ENCODE measurements around the gene HCN3.
"Not testable (repeated sequence)": the region's sequence is repeated elsewhere in the genome, so short reads cannot be mapped to it uniquely, and the experiment has no call there.

The HCN3 gene

DNA sequence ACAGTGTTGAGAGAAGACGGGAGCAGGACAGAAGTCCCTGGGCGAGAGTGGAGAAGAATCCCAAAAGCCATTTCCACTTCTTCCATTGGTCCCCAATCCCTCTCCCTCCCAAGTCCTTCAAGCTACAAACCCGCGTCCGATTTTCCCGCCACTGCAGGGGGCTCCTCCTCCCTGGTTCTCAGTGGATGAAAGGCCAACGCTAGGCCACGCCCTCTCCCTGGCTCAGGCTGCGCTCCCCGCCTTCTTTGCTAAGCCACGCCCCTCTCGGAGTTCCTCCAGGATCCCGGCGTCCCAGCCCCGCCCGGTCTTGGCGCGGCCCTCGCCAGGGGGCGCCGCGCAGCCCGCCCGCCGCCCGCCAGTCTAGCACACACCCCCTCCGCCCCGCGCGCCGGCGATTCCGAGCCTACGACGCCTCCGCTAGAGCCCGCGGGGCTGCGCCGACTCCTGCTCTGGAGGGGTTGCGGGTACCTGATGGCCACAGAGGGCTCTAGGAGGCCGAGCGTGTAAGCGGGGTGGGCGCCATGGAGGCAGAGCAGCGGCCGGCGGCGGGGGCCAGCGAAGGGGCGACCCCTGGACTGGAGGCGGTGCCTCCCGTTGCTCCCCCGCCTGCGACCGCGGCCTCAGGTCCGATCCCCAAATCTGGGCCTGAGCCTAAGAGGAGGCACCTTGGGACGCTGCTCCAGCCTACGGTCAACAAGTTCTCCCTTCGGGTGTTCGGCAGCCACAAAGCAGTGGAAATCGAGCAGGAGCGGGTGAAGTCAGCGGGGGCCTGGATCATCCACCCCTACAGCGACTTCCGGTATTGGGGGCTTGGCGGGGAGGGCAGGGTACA is at the start of gene HCN3:
HCN3 (plus strand) TSS at position 394 of the 832 bp plus-strand sequence; CDS start at position 522, 128 bp downstream.
- DNase-seq: peak; percentile 94

DNA sequence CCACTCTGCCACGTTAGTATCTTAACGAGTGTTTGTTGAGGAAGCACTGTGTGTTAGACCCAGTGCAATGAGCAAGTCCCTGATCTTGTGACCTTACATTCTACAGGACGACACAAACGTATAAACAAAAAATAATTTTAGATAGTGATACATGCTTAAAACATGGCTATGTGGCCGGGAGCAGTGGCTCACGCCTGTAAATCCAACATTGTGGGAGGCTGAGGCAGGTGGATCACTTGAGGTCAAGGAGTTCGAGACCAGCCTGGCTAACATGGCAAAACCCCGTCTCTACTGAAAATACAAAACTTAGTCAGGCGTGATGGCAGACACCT is 49.2 kb upstream of the HCN3 start:
- DNase-seq: no peak

DNA sequence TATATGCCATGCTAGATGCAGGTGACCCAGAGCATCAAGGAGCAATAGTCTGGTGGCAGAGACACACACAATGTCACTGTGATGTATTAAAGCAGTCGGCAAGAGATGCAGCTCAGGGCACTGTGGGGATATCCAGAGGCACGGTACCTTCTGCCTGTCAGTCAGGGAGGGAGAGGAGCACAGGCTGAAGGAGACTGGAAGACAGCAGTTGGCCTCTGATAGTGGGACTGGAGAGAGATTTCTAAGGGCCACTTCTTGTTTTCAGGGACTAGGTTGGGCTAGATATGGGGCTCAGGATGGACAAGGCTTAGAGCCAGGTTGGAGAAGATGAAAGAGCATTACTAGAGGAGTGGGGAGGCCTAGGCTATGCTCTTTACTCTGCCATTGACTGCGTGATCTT is 46.0 kb upstream of the HCN3 start:
- not testable (repeated sequence) for DNase-seq

DNA sequence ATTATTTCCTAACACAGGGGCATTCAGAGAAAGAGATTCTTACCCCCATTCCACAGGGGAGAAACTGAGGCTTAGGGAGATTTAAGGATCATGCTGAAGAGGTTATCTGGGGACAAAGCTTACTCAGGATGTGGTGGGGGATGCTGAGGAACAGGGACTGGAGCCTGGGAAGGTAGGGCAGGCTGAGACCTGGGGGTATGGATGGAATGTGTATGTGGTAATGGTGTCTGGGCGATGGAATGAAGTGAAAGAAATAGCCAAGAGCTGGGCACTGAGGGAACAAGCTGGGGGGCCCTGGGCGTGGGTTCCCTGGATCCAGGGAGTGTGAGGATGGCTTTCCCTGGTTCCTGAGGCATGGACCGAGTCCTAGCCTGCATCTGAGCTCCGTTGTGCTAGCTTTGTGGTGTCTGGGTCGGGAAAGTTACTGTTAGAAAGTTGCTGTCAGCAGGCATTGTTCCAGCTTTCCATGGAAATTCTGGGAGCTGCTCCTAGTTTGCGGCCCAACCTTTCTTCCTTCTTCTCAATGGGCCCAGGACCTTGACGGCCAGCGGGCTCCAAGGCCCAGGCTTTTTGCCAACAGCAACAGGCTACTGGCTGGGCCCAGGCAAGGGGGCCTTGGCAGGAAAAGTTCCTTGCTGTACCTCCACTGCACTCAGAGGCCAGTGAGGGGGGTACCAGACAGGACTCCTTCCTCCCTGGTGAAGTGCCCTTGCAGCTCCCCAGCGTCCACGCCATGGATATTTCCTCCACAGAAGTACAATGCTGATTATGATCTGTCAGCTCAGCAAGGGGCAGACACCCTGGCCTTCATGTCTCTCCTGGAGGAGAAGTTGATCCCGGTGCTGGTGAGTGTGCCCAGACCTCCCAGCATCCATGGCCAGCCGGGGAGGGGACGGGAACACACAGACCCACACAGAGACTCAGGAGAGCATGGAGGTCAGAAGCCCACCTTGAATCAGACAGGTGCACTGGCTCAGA is 45.0 kb upstream of the HCN3 start:
- peak; percentile 61 for DNase-seq

DNA sequence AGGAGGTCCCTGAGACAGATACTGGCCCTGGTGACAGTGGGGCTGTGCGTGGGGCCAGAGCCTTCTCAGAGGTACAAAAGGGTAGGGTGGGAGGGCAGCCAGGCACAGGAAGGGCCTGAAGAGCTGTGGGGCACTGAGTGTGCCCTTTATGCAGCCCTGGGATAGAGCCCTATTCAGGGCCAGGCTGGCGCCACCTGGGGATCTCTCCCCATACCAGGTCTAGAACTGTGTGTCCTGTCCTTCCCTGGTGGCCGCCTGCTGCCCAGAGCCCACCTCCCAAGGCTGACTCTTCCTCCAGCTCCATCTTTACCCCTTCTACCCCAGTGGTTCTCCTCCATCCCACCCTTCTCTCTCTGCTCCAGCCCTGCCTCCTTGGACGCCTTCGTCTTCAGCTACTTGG is 43.8 kb upstream of the HCN3 start:
- not testable (repeated sequence) for DNase-seq

DNA sequence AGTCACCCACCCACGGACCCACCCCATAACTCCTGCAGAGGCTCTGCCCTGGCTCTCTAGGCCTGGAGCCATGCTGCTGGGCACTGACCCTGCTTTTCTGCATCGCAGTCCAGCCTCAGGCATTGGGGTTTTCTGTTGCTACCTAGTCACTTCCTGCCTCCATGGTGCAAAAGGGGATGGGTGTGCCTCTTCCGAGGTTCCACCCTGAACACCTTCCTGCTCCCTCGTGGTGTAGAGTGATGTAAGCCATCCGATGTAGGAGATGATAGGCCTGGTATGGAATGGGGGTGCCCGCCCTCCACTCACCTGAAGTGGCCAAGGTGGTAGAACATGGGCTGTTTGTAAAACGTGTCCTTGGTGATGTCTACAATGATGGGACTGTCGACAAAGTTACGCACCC is 41.9 kb upstream of the HCN3 start:
- not testable (repeated sequence) for DNase-seq

DNA sequence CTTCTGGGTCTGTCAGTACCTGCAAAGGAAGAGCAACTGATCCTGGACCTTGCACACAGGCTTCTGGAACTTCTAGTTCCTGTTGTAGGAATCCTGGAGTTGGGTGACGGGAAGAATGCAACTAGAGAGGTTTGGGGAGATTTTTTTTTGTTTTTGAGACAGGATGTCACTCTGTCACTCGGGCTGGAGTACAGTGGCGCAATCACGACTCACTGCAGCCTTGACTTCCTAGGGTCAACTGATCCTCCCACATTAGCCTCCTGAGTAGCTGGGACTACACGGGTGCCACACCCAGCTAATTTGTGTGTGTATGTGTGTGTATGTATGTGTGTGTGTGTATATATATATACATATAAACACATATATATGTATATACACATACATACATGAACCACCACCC is 40.8 kb upstream of the HCN3 start:
- DNase-seq: no peak

DNA sequence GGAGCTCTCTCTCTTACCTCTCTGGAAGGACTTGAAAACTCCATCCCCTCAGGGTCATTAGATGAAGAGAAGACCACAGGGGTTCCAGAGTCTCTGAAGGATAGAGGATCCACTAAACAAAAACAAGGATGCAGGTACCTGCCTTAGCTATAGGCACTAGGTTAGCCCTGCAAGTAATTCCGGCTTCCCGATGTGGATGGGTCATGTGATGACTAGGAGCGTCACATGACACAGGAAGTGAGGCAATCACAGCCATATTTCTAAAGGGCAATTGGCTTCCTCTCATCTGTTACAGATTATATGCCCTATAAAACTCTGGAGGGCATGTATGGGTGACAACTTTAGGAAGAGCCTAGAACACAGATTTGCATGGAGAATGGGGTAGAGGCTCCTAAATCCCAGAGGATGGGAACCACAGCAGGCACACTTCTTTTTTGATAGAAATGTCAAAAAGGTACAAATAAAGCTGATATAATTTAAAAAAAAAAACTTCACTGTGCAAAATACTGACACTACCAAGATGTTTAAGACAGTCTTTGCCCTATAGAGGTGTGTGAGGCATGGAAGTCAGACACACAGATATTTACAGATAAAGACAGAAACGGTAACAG is 36.1 kb upstream of the HCN3 start:
- peak; percentile 87 for DNase-seq

DNA sequence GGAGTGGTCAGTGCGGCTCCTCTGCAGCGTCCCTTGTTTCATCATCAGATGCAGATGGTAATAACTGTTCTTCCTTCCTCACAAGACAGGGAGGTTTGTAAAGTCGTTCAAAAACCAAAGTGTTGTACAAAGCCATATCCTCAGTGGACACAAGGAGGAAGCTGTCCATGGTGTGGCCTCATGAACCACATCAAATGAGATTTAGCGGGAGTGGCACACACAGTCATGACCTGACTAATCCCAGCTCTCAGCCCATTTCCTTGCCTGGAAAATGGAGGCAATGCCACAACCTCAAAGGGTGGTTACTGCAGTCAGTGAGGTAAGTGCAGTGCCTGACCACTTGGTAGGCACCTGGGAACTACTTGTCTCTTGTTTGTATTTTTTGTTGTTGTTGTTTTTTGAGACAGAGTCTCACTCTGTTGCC is 35.4 kb upstream of the HCN3 start:
- DNase-seq: no peak

DNA sequence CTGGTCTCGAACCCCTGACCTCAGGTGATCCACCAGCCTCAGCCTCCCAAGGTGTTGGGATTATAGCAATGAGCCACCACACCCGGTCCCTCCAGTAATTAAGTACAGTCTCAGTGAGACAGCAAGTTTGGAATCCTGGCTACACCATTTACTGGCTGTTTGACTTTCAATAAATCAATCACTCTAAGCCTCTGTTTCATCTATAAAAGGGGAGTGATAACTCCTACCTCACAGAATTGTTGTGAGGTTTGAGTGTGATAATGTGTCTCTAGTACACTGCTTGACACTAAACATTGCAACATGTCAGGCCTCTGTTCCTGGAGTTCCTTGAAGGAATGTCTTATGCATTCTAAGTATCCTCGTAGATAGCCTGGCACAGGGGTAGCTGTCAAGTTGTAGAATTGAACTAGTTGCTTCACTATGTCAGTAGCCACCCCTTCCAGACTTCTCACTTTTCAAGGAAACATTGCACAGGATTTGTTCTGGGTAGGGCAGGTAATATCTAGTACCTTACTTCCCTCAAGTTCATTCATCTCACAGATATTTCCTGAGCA is 34.4 kb upstream of the HCN3 start:
- DNase-seq: no peak

DNA sequence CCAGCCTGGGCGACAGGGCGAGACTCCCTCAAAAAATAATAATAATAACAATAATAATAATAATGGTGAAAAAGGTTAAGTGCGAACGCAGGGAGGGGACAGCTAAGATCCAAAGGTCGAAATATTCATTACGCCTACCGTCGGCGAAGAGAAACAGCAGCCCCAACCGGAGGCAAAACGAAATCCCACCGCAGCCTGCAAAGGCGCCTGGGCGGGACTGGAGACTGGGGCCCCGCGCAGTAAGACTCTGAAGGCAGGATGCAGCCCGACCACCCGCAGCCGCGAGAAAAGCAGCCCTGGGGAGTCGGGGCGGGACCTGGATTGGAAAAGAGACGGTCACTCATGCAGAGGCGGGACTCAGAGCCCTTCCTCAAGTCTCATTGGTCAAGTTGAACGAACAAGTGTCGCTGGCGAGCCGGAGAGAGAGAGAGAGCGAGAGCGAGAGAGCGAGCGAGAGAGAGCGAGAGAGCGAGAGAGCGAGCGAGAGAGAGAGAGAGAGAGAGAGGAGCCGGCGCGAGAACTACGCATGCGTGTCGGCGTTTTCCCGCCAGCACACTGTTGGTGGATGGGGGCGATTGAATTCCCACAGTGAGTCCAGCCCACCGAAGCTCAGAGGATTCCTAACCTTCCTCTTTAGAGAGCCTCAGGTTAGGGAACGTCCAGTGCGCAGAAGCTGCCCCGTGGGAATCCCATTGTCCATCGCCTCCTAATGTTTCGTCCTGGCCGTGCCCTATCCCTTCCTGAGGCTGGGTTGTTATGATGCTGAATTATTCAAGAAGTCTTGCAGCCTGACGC is 32.7 kb upstream of the HCN3 start:
- DNase-seq: peak; percentile 100

DNA sequence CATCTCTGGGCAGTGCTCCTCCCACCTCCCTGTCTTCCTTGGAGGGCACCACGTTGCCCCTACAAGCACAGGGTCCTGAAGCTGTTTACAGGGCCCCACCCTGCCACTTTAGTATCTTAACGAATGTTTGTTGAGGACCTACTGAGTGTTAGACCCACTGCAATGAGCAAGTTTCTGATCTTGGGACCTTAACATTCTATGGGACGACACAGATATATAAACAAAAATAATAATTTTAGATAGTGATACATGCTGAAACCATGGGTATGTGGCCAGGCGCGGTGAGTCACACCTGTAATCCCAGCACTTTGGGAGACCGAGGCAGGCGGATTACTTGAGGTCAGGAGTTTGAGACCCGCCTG is 32.1 kb upstream of the HCN3 start:
- no peak for DNase-seq

DNA sequence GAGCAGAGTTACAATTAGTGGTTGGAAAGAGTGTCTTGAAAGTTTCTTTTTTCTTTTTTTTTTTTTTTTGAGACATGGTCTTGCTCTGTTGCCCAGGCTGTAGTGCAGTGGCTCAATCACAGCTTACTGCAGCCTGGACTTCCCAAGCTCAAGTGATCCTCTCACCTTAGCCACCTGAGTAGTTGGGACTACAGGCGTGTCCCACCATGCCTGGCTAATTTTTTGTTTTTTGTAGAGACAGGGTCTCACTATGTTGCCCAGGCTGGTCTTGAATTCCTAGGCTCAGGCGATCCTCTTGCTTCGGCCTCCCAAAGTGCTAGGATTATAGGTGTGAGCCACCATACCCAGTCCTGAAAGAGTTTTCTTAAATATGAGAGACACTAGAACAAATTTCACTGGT is 30.5 kb upstream of the HCN3 start:
- DNase-seq: not testable (repeated sequence)

DNA sequence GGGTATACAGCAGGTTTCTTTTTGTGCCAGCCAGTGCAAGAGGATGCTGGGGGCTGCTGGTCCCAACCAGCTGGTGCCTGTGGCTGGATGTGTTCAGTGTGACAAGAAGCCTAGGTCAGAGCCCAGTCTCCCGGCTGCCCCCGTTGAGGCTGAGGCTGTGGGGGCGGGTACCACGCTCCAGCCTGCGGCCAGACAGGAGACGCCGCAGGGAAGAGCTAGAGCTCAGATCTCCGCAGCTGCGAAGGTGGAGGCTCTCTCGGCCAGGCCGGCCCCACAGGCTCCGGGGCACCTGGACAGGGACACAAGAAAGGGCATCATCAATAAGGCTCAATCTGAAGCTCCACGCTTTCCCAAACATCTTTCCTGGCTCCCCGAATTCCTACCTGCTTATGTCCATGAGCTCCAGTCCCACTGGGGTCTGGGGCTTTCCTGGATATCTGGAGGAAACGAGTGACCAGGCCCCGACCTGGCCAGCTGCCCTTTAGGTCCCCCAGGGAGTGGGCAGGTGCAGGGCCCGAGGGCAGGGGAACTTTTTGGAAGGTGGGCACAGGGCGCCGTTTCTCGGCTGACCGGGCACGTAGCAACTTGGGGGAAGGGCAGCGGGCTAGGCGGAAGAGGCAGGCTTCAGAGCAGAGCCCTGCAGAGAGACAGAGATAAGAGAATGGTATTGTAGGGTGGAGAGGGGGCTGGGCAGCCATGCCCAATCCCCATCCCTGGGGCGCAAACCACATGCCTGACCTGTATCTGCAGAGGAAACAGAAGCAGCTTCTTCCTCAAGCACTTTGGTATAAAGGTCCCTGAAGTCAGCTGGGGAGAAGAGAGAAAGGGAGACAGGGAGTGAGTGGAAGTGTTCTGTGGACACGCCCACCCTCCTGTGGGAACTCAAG is 29.4 kb upstream of the HCN3 start:
- no peak for DNase-seq

DNA sequence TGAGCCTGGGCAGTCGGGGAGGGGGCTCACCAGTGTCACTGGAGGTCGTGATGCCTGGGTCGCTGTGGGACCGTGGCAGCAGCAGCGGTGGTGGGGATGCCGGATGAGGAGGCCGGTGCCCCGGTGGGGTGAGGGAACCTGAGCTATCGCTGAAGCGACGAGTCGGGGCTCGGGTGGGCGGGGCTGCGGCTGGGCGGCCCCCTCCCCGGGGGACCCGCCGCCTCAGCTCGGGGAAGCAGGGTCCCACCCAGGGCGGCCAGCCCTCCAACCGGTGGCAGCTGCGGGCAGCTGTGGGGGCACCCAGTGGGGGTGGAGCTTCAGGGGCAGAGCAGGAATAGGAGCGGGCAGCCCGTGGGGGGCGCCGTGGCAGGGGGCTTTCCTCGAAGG is 27.0 kb upstream of the HCN3 start:
- DNase-seq: no peak

DNA sequence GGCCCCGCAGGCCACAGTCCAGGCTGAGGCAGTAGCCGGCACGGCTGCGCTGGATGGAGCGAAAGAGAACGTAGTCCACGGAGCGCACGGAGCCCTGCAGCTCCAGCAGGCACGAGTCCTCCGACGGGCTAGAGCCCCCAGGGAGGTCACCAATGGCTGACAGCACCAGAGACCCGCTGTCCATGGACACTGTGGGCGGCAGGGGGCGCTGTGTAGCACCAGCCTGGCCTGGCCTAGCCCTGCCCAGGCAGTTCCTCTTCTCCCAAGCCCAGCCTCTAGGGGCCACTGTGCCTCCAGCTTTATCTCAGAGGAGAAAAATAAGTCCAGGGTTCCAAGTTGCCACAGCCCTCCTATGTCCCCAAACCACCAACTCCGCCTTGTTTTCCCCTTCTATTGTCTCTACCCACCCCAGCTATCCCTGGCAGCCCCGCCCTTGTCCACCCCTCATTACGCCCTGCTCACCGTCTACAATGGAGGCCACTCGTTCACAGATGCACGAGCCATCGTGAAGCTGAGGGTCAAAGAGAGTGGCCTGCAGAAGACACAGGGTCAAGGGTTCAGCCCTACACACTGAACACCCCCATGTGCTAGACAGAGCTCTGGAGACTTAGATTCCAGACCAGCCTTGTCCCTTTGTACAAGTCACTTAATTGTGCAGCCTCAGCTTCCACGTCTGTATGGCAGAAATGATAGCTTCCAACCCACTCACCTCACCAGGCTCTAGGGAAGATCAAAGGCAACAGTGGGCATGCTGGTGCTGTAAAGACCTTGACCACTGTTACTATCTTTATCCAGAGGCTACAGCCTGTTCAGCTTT is 26.4 kb upstream of the HCN3 start:
- DNase-seq: peak; percentile 88

DNA sequence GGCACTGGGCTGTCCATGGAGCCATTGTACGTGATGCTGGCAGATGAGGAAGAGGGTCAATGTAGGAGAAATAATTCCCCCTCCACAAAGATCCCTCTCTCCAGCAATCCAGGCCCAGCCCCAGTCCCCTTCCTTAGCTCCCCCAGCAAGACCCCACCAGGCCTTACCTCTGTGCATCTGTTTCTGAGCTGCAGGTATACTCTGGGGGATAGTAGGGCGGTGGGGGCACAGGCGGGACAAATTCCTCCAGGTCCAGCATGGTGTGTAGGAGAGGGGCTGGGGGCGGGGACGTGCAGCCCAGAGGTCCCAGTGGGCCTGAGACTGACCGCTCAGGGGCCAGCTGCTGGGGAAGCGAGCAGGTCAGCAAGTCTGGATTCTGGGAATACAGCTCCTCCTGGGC is 25.7 kb upstream of the HCN3 start:
- DNase-seq: no peak

DNA sequence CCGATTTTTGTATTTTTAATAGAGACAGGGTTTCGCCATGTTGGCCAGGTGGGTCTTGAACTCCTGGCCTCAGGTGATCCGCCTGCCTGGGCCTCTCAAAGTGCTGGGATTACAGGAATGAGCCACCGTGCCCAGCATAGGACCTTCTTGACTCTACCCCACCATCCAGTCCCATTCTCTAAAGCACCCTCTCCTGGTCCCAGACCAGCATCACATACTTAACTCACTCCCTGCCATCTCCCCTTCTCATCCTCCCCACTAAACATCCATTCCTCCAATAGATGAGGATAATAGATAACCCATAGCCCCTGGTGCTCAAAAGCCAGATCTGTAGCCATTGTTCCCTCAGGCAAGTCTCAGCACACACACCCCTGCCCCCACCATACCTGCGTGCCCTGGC is 24.1 kb upstream of the HCN3 start:
- DNase-seq: no peak

DNA sequence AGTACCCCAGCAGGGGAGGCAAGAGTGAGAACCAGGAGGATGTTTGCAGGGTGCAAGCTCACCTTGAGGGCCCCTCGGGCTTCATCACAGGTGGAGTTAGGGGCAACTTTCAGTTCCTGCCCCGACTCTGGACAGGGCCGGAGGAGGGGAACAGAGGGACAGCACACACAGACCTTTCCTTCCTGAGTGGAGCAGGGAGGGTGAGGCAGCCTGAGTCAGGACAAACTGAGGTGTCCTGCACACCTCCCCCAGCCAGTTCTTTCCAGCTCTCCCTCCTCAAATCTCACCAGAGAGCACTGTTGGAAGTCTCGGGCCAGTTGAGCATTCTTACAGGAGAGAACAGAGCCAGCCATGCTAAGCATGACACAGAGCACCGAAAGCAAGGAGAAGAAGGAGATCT is 23.5 kb upstream of the HCN3 start:
- no peak for DNase-seq

DNA sequence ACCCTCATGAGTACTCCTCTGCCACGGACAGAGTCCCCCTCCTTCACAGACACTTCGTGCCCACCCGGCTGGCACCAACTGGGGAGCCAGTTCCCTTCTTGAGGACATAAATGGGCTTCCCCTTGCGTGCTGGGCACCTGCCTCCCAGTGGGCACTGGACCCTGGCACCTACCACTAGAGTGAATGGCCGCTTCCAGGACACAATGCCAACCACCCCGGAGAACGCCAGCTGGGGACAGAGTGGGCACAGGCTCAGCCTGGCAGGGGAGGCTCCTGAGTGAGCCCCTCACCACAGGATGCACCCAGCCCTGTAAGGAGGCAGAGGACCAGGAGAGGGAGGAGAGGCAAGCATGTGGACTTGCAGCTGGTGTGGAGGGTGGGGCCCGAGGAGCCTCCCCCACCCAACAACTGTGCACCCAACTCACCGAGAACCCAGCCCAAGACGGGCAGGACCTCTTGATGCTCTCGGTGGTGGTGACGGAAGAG is 23.0 kb upstream of the HCN3 start:
- no peak for DNase-seq
